GM12878 (cell line): ENCODE results near the gene COPE. TPM values are rescaled to one million over a fixed set of nuclear protein-coding genes. Genes with fewer than 3 reads are reported as not detected.

Experiments
- ATAC-seq: fragments of 200-7000 bp; cut with Tn5 transposase; 3 replicates; pipeline ENCODE4 v1.9.1; 2020; ENCODE audit warnings: mild to moderate bottlenecking, moderate library complexity
- BruUV-seq: library from RNA; stranded (reverse); fragments of 400-500 nt; replicated peaks from 2 replicates; lab custom pipeline; 2021; lab: Mats Ljungman, UMichigan
- CTCF ChIA-PET: fragments of 300-600 bp; sonication (Branson Sonifier 250); formaldehyde crosslinking; extraction: SDS; loops from one replicate; lab custom pipeline; 2021; ENCODE audit warnings: inconsistent platforms; lab: Yijun Ruan, JAX
- POLR2A ChIA-PET: fragments of 350-600 bp; formaldehyde crosslinking; extraction: SDS; loops from one replicate; lab custom pipeline; 2021; ENCODE audit warnings: inconsistent platforms; lab: Charles Lee
- RAD21 ChIA-PET: fragments of 300-600 bp; sonication (Branson Sonifier 250); formaldehyde crosslinking; loops from one replicate; lab custom pipeline; 2023; ENCODE audit warnings: antibody characterized with exemption; ENCODE audit not compliant: unreplicated experiment; lab: Charles Lee
- SMC1A ChIA-PET: fragments of 300-600 bp; sonication (Branson Sonifier 250); formaldehyde crosslinking; loops from one replicate; lab custom pipeline; 2023; ENCODE audit not compliant: unreplicated experiment, uncharacterized antibody; lab: Charles Lee
- DNase-seq: peaks from one replicate; pipeline ENCODE4 v3.0.0-alpha.2; 2011; ENCODE audit warnings: low read depth, low spot score
- FAIRE-seq: peaks from 3 replicates; lab custom pipeline; 2011; peaks lifted over from hg19 to GRCh38; lab: Jason Lieb, UNC
- H2AFZ ChIP-seq: 2 replicates; pipeline ENCODE4 v1.6.0; 2011; ENCODE audit warnings: low read depth, low read length, control low read depth; ENCODE audit not compliant: control insufficient read depth
- H3K27ac ChIP-seq: 2 replicates; pipeline ENCODE4 v1.5.1; 2011; ENCODE audit warnings: control low read depth; ENCODE audit not compliant: control insufficient read depth, insufficient read depth
- H3K27me3 ChIP-seq, 2 experiments: replicated peaks in 1 of 2; 2 replicates each; pipeline versions ENCODE4 v1.6.0 to v1.6.1; 2011; ENCODE audit warnings: low read length in 1 of 2; ENCODE audit not compliant: control insufficient read depth in 2 of 2, insufficient read depth in 2 of 2
- H3K36me3 ChIP-seq, 2 experiments: 2 replicates each; pipeline ENCODE4 v1.5.1; 2011; ENCODE audit warnings: low read length in 1 of 2; ENCODE audit not compliant: control insufficient read depth in 2 of 2, insufficient read depth in 2 of 2
- H3K4me1 ChIP-seq: 2 replicates; pipeline ENCODE4 v1.6.1; 2011; ENCODE audit warnings: mild to moderate bottlenecking, low read length, moderate library complexity, mixed read lengths; ENCODE audit not compliant: control insufficient read depth, insufficient read depth
- H3K4me2 ChIP-seq: 2 replicates; pipeline ENCODE4 v1.6.0; 2011; ENCODE audit warnings: control low read depth; ENCODE audit not compliant: control insufficient read depth, insufficient read depth
- H3K4me3 ChIP-seq: fragments of 200-600 bp; sonication (generic); 2 replicates; pipeline ENCODE4 v1.5.1; 2016
- H3K79me2 ChIP-seq: 2 replicates; pipeline ENCODE4 v1.6.0; 2011; ENCODE audit warnings: low read length; ENCODE audit not compliant: control insufficient read depth, insufficient read depth
- H3K9ac ChIP-seq: 2 replicates; pipeline ENCODE4 v1.8.0; 2011; ENCODE audit warnings: low read length, control low read depth, mixed read lengths; ENCODE audit not compliant: control insufficient read depth, insufficient read depth
- H3K9me3 ChIP-seq: replicated peaks from 3 replicates; pipeline ENCODE4 v1.5.1; 2011; ENCODE audit warnings: mild to moderate bottlenecking, low read length; ENCODE audit not compliant: control insufficient read depth, insufficient read depth
- H4K20me1 ChIP-seq: 2 replicates; pipeline ENCODE4 v1.6.0; 2011; ENCODE audit not compliant: control insufficient read depth, insufficient read depth
- BCL11A ChIP-seq: IDR thresholded peaks from 2 replicates; pipeline ENCODE4 v1.6.1; 2011; ENCODE audit warnings: low read depth, low read length
- EP300 ChIP-seq, 2 experiments: fragments of 150-350 bp in 1 of 2; IDR thresholded peaks; 2 replicates each; pipeline ENCODE4 v1.6.1; 2011 to 2012; ENCODE audit warnings: low read depth in 2 of 2, low read length in 2 of 2, borderline replicate concordance in 1 of 2, improper control_type of control experiment in 1 of 2, inconsistent platforms in 1 of 2; ENCODE audit not compliant: control insufficient read depth in 1 of 2
- HDGF ChIP-seq: fragments of 450-650 bp; IDR thresholded peaks from 2 replicates; pipeline ENCODE4 v1.6.1; 2016; ENCODE audit warnings: antibody characterized with exemption
- NFYB ChIP-seq: IDR thresholded peaks from 2 replicates; pipeline ENCODE4 v1.6.1; 2011; ENCODE audit warnings: low read depth, mild to moderate bottlenecking, low read length, improper control_type of control experiment, moderate library complexity; ENCODE audit not compliant: insufficient read depth
- TAF1 ChIP-seq: IDR thresholded peaks from 2 replicates; pipeline ENCODE4 v1.6.1; 2011; ENCODE audit warnings: mild to moderate bottlenecking, low read depth, low read length, borderline replicate concordance
- TCF12 ChIP-seq: IDR thresholded peaks from 2 replicates; pipeline ENCODE4 v1.6.1; 2011; ENCODE audit warnings: low read depth, mild to moderate bottlenecking, low read length
- WGBS: methylation state at CpG from one replicate; pipeline ENCODE4 v1.1.6; 2016; ENCODE audit warnings: low lambda C conversion rate; ENCODE audit not compliant: insufficient replicate concordance, insufficient coverage; ENCODE audit errors: missing lambda C conversion rate; 5-methylcytosine and 5-hydroxymethylcytosine counted together
- in situ Hi-C: fragments of 300-500 bp; cut with MboI; formaldehyde crosslinking; loops from 9 replicates; pipeline ENCODE4 v1.14.3; 2018; ENCODE audit warnings: mixed read lengths
- intact Hi-C: fragments of 100-400 bp; cut with micrococcal nuclease; formaldehyde crosslinking; loops from one replicate; pipeline ENCODE4 v1.14.2; 2022; ENCODE audit not compliant: unreplicated experiment
- polyA plus RNA-seq, 11 experiments: library from polyadenylated mRNA; depleted of rRNA in 4 of 11; unstranded in 6 of 11; stranded (reverse) in 5 of 11; fragments of >200 nt; fragmentation: Nextera tagmentation in 4 of 11; fragmentation: Illumina TruSeq in 1 of 11; extraction: Ambion mirVana in 4 of 11; extraction: Trizol in 1 of 11; gene quantifications; 1 replicate in 1 of 11; 2 replicates in 10 of 11; pipeline versions ENCODE4 v1.2.1 to v1.2.3, GENCODE V29; 2011 to 2016; ENCODE audit warnings: inconsistent platforms in 2 of 11, missing spikeins in 2 of 11, low read depth in 1 of 11
- total RNA-seq, 4 experiments: library from RNA; depleted of rRNA in 3 of 4; stranded (reverse); fragments of >200 nt in 3 of 4; fragmentation: Illumina TruSeq in 1 of 4; extraction: Trizol in 1 of 4; gene quantifications; 2 replicates each; pipeline versions ENCODE4 v1.2.1 to v1.2.3, GENCODE V29; 2013 to 2021
- TF ChIP-seq, protein P1 (sequence below): fragments of 450-650 bp; IDR thresholded peaks from 2 replicates; pipeline ENCODE4 v1.6.1; 2014; ENCODE audit warnings: mild to moderate bottlenecking
- TF ChIP-seq, protein P2 (sequence below): IDR thresholded peaks from 2 replicates; pipeline ENCODE4 v1.6.1; 2012; ENCODE audit warnings: mild to moderate bottlenecking, low read depth, low read length
- TF ChIP-seq, protein P3 (sequence below): fragments of 450-650 bp; formaldehyde crosslinking; IDR thresholded peaks from 2 replicates; pipeline ENCODE4 v1.4.0; 2020; ENCODE audit warnings: mild to moderate bottlenecking, moderate library complexity
- TF ChIP-seq, protein P4 (sequence below): fragments of 450-650 bp; IDR thresholded peaks from 2 replicates; pipeline ENCODE4 v1.6.1; 2017; ENCODE audit warnings: mild to moderate bottlenecking, low read depth, inconsistent platforms; ENCODE audit not compliant: poor library complexity, severe bottlenecking

The COPE gene
- total and polyA plus RNA-seq, 10 of the 15 experiments (the other 5 are each of a cell fraction or from before 2014, with no cell fraction given) = 3.5 to 464 (median 222) TPM

DNA sequence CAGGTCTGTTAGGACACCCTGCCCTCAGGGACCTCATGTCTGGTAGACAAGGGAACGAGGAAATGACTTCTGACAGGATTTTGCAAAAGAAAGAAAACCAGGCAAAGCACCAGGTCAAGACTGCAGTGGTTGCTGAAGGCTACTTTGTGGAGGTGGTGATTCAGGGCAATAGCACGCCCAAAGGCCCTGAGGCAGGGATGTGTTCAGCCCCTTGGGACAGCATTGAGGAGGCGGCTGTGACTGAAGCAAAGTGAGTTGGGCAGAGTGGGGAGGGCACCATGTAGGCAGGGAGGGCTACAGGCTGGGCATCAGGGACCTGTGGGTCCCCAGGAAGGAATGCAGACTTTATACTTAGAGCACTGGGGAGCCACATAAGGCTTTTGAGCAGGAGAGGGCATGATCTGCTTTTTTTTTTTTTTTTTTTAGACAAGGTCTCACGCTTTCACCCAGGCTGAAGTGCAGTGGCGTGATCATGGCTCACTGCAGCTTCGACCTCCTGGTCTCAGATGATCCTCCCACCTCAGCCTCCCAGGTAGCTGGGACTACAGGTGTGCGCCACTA, 32.6 kb upstream of the COPE start:
- Histone ChIP-seq H3K27ac (no peak overlapping the region), H3K9ac (no peak overlapping the region), H3K36me3 (no peaks in the 10 kb centered on the region), H3K4me1 (peaks cover 12% of the 10 kb centered on the region), H3K4me3 (no peak overlapping the region), H3K79me2 (no peaks in the 10 kb centered on the region), H3K27me3 (no peaks in the 10 kb centered on the region), H3K9me3 (no peaks in the 10 kb centered on the region), H3K4me2 (no peak overlapping the region), H4K20me1 (no peaks in the 10 kb centered on the region), H2AFZ (no peak overlapping the region)
- no TSS peak for BruUV-seq
- 15% methylated on average over 7 of the region's 7 CpGs for WGBS
- ChIA-PET CTCF (no interaction called here), POLR2A (no interaction called here), SMC1A (no interaction called here), RAD21 (no interaction called here)
- in situ Hi-C loops (no loop called here), intact Hi-C loops (no loop called here)
- no peak for FAIRE-seq
- no peak for DNase-seq
- no peak for ATAC-seq
- TF ChIP-seq TCF12 = no peak
- TF ChIP-seq, protein P1, sequence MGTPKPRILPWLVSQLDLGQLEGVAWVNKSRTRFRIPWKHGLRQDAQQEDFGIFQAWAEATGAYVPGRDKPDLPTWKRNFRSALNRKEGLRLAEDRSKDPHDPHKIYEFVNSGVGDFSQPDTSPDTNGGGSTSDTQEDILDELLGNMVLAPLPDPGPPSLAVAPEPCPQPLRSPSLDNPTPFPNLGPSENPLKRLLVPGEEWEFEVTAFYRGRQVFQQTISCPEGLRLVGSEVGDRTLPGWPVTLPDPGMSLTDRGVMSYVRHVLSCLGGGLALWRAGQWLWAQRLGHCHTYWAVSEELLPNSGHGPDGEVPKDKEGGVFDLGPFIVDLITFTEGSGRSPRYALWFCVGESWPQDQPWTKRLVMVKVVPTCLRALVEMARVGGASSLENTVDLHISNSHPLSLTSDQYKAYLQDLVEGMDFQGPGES = no peak
- TF ChIP-seq, protein P2, sequence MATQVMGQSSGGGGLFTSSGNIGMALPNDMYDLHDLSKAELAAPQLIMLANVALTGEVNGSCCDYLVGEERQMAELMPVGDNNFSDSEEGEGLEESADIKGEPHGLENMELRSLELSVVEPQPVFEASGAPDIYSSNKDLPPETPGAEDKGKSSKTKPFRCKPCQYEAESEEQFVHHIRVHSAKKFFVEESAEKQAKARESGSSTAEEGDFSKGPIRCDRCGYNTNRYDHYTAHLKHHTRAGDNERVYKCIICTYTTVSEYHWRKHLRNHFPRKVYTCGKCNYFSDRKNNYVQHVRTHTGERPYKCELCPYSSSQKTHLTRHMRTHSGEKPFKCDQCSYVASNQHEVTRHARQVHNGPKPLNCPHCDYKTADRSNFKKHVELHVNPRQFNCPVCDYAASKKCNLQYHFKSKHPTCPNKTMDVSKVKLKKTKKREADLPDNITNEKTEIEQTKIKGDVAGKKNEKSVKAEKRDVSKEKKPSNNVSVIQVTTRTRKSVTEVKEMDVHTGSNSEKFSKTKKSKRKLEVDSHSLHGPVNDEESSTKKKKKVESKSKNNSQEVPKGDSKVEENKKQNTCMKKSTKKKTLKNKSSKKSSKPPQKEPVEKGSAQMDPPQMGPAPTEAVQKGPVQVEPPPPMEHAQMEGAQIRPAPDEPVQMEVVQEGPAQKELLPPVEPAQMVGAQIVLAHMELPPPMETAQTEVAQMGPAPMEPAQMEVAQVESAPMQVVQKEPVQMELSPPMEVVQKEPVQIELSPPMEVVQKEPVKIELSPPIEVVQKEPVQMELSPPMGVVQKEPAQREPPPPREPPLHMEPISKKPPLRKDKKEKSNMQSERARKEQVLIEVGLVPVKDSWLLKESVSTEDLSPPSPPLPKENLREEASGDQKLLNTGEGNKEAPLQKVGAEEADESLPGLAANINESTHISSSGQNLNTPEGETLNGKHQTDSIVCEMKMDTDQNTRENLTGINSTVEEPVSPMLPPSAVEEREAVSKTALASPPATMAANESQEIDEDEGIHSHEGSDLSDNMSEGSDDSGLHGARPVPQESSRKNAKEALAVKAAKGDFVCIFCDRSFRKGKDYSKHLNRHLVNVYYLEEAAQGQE = no peak
- TF ChIP-seq BCL11A = no peak
- TF ChIP-seq, protein P3, sequence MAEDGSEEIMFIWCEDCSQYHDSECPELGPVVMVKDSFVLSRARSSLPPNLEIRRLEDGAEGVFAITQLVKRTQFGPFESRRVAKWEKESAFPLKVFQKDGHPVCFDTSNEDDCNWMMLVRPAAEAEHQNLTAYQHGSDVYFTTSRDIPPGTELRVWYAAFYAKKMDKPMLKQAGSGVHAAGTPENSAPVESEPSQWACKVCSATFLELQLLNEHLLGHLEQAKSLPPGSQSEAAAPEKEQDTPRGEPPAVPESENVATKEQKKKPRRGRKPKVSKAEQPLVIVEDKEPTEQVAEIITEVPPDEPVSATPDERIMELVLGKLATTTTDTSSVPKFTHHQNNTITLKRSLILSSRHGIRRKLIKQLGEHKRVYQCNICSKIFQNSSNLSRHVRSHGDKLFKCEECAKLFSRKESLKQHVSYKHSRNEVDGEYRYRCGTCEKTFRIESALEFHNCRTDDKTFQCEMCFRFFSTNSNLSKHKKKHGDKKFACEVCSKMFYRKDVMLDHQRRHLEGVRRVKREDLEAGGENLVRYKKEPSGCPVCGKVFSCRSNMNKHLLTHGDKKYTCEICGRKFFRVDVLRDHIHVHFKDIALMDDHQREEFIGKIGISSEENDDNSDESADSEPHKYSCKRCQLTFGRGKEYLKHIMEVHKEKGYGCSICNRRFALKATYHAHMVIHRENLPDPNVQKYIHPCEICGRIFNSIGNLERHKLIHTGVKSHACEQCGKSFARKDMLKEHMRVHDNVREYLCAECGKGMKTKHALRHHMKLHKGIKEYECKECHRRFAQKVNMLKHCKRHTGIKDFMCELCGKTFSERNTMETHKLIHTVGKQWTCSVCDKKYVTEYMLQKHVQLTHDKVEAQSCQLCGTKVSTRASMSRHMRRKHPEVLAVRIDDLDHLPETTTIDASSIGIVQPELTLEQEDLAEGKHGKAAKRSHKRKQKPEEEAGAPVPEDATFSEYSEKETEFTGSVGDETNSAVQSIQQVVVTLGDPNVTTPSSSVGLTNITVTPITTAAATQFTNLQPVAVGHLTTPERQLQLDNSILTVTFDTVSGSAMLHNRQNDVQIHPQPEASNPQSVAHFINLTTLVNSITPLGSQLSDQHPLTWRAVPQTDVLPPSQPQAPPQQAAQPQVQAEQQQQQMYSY (CRISPR knock-in tag) = no peak
- TF ChIP-seq EP300 (IDR thresholded peaks at IDR 0.05; ENCODE audit: borderline replicate concordance in 1 of 2, control insufficient read depth in 1 of 2, low read depth in 2 of 2, low read length in 2 of 2) = no peak
- no peak for TF ChIP-seq NFYB
- TF ChIP-seq HDGF = no peak
- TF ChIP-seq TAF1 = no peak
- TF ChIP-seq, protein P4, sequence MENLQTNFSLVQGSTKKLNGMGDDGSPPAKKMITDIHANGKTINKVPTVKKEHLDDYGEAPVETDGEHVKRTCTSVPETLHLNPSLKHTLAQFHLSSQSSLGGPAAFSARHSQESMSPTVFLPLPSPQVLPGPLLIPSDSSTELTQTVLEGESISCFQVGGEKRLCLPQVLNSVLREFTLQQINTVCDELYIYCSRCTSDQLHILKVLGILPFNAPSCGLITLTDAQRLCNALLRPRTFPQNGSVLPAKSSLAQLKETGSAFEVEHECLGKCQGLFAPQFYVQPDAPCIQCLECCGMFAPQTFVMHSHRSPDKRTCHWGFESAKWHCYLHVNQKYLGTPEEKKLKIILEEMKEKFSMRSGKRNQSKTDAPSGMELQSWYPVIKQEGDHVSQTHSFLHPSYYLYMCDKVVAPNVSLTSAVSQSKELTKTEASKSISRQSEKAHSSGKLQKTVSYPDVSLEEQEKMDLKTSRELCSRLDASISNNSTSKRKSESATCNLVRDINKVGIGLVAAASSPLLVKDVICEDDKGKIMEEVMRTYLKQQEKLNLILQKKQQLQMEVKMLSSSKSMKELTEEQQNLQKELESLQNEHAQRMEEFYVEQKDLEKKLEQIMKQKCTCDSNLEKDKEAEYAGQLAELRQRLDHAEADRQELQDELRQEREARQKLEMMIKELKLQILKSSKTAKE = no peak
